Activated T-cell treated with anti-CD3 and anti-CD28 coated beads, Interleukin-2, amount 50 U/mL, for 72 hours (primary cell): ENCODE data around the gene CYTIP. TPM values are rescaled to one million over a fixed set of nuclear protein-coding genes. Genes with fewer than 3 reads are reported as not detected.
"Not testable (repeated sequence)": the region's sequence is repeated elsewhere in the genome, so short reads cannot be mapped to it uniquely, and the experiment has no call there.

ENCODE experiments used
- ATAC-seq, 2 donors: fragments of 150-1000 bp; cut with Tn5 transposase; replicated peaks in 1 of 2; 2 replicates each; pipeline ENCODE4 v1.10.0; 2021; ENCODE audit warnings: moderate library complexity in 2 of 2, mild to moderate bottlenecking in 1 of 2
- DNase-seq, 2 donors: peaks; one replicate each; pipeline ENCODE4 v3.0.0; 2021 to 2022; ENCODE audit warnings: mixed read lengths in 1 of 2
- H3K27ac Mint-ChIP-seq: one replicate; pipeline ENCODE4 v1.8.0; 2022; ENCODE audit warnings: mild to moderate bottlenecking, moderate library complexity, mixed read lengths
- H3K27me3 Mint-ChIP-seq: one replicate; pipeline ENCODE4 v1.8.0; 2022; ENCODE audit warnings: low read depth, mixed read lengths
- H3K36me3 Mint-ChIP-seq, 2 donors: one replicate each; pipeline ENCODE4 v1.8.0; 2022; ENCODE audit warnings: mixed read lengths in 2 of 2, mild to moderate bottlenecking in 1 of 2; ENCODE audit not compliant: insufficient read depth in 2 of 2
- H3K4me1 Mint-ChIP-seq: one replicate; pipeline ENCODE4 v1.8.0; 2022; ENCODE audit warnings: low read depth, mixed read lengths
- H3K4me3 Mint-ChIP-seq, 2 donors: one replicate each; pipeline ENCODE4 v1.8.0; 2022; ENCODE audit warnings: mild to moderate bottlenecking in 2 of 2, mixed read lengths in 2 of 2, moderate library complexity in 2 of 2
- H3K9me3 Mint-ChIP-seq, 2 donors: one replicate each; pipeline ENCODE4 v1.8.0; 2022; ENCODE audit warnings: mixed read lengths in 2 of 2
- total RNA-seq, 2 donors: library from RNA; stranded (reverse); gene quantifications; one replicate each; pipeline ENCODE4 v1.2.3, GENCODE V29; 2022

CYTIP gene
- total RNA-seq, 2 donors from 2014 or later = 444 to 460 TPM

DNA sequence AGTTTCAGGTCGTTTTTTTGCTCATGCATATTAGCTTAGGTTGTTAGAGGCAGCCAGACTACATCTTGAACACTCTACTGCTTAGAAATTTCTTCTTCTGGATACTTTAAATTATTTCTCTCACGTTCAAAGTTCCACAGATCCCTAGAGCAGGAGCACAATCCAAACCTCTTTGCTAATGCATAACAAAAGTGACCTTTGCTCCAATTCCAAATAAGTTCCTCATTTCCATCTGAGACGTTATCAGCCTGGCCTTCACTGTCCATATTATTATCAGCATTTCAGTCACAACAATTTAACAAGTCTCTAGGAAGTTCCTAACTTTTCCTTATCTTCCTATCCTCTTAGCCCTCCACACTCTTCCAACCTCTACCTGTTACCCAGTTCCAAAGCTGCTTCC is 67.8 kb downstream of the CYTIP start:
- Mint-ChIP-seq H3K9me3 (peaks cover 11 to 20% of the 10 kb centered on the region in 2 donors), H3K4me1 (peaks cover 16% of the 10 kb centered on the region), H3K27me3 (no peaks in the 10 kb centered on the region), H3K36me3 (peaks cover 23 to 30% of the 10 kb centered on the region in 2 donors), H3K4me3 (no peak overlapping the region), H3K27ac (no peak overlapping the region)
- DNase-seq (no peak), ATAC-seq (no peak)

DNA sequence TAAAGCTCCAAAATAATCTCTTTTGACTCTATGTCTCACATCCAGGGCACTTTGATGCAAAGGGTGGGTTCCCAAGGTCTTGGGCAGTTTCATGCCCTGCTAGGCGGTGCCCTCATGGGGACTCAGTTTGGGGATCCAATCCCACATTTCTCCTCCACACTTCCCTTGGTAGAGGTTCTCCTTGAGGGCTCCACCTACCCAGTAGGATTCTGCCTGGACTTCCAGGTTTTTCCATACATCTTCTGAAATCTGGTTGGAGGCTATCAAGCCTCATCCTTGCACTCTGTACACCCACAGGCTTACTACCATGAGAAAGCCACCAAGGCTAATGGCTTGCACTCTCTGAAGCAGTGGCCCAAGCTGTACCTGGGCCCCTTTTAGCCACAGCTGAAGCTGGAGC is 68.5 kb downstream of the CYTIP start:
- H3K4me1 Mint-ChIP-seq = peaks cover 9% of the 10 kb centered on the region
- H3K27ac Mint-ChIP-seq = no peak overlapping the region

DNA sequence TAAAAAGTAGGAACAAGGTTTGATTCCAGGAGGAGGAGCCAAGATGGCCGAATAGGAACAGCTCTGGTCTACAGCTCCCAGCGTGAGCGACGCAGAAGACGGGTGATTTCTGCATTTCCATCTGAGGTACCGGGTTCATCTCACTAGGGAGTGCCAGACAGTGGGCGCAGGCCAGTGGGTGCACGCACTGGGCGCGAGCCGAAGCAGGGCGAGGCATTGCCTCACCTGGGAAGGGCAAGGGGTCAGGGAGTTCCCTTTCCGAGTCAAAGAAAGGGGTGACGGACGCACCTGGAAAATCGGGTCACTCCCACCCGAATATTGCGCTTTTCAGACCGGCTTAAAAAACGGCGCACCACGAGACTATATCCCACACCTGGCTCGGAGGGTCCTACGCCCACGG is 75.4 kb downstream of the CYTIP start:
- H3K4me1 Mint-ChIP-seq = peaks cover 29% of the 10 kb centered on the region
- ATAC-seq, H3K9me3 Mint-ChIP-seq, DNase-seq, H3K27ac Mint-ChIP-seq, H3K27me3 Mint-ChIP-seq, H3K4me3 Mint-ChIP-seq: not testable (repeated sequence)
- peaks cover 2 to 13% of the 10 kb centered on the region in 2 donors for H3K36me3 Mint-ChIP-seq

More for the DNA sequence above, 68.5 kb downstream of the CYTIP start:
- no peaks in the 10 kb centered on the region for H3K27me3 Mint-ChIP-seq
- H3K36me3 Mint-ChIP-seq = peaks cover 23 to 28% of the 10 kb centered on the region in 2 donors
- no peak for DNase-seq
- H3K9me3 Mint-ChIP-seq = peaks cover 11 to 19% of the 10 kb centered on the region in 2 donors
- no peak for ATAC-seq
- no peak overlapping the region for H3K4me3 Mint-ChIP-seq

DNA sequence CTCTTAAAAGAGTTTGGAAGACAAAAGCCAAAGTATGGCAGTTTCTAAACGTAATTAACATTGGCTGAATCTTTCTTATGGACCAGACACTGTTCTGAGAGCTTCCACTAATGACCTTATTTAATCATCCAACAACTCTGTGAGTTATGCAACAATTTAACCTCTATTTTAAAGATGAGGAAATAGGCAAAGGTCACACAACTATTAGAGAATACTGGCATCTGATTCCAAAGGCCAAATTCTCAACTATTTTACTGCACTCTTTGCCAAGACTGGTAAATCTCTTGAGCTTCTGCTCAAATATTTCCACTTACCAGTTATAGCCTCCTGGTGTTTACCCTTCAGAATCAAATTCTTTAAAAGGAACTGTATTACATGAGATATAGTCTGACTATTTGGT is 76.2 kb downstream of the CYTIP start:
- ATAC-seq (no peak), DNase-seq (no peak)
- peaks cover 37% of the 10 kb centered on the region for H3K4me1 Mint-ChIP-seq
- H3K27me3 Mint-ChIP-seq = no peaks in the 10 kb centered on the region
- H3K9me3 Mint-ChIP-seq = peaks cover 3% of the 10 kb centered on the region in 2 donors
- H3K36me3 Mint-ChIP-seq = peaks cover 7 to 18% of the 10 kb centered on the region in 2 donors
- no peak overlapping the region for H3K27ac Mint-ChIP-seq
- H3K4me3 Mint-ChIP-seq = no peak overlapping the region

Other genes with a start within 250 kb of the CYTIP start
- not detected for gene GALNT5, start 186.4 kb downstream of the CYTIP start, total RNA-seq
- gene ERMN, start 118.3 kb downstream of the CYTIP start, total RNA-seq = 1 to 10 TPM; 2.8 to 3.5 TPM
- gene ACVR1C, start 184.8 kb upstream of the CYTIP start, total RNA-seq = 1 to 10 TPM; 2.3 to 3.6 TPM